Liver (tissue), 4 donors: ENCODE results near the gene RAMP3. TPM values are rescaled to one million over a fixed set of nuclear protein-coding genes. Genes with fewer than 3 reads are reported as not detected.

Source experiments
- polyA plus RNA-seq, 2 donors: library from polyadenylated mRNA; stranded (reverse) in 1 of 2; unstranded in 1 of 2; fragments of 200-250 nt in 1 of 2; fragments of >200 nt in 1 of 2; fragmentation: Nextera tagmentation in 1 of 2; extraction: Ambion mirVana in 1 of 2; gene quantifications; one replicate each; pipeline versions ENCODE4 v1.2.1 to v1.2.3, GENCODE V29; 2013 to 2015
- total RNA-seq, 2 donors: library from RNA; depleted of rRNA; stranded (reverse); fragments of >200 nt; gene quantifications; one replicate each; pipeline ENCODE4 v1.2.3, GENCODE V29; 2014
- donor health status: healthy.
- donor health status: healthy.
- donor health status: healthy.

The RAMP3 gene
- total and polyA plus RNA-seq, 4 donors, result 2.3 to 30.0 (median 22.2) TPM

Other genes starting within 250 kb of the RAMP3 start
- 1 to 10 TPM; 3.1 to 3.9 TPM for gene MYO1G, start 178.8 kb upstream of the RAMP3 start, total RNA-seq
- gene MYO1G, start 178.8 kb upstream of the RAMP3 start, polyA plus RNA-seq, result 1 to 10 TPM in 1 of 2 donors, under 1 TPM in 1; 0.56 to 1.1 TPM
- 10 to 100 TPM; 26.3 to 48.4 TPM for gene CCM2, start 157.6 kb upstream of the RAMP3 start, total RNA-seq
- 10 to 100 TPM; 46.6 to 65.0 TPM for gene CCM2, start 157.6 kb upstream of the RAMP3 start, polyA plus RNA-seq
- gene NACAD, start 68.8 kb upstream of the RAMP3 start, total RNA-seq, result under 1 TPM; 0.08 to 0.09 TPM
- gene NACAD, start 68.8 kb upstream of the RAMP3 start, polyA plus RNA-seq, result under 1 TPM; 0.03 to 0.14 TPM
- gene TBRG4, start 46.1 kb upstream of the RAMP3 start, total RNA-seq, result 10 to 100 TPM; 30.3 to 47.6 TPM
- gene TBRG4, start 46.1 kb upstream of the RAMP3 start, polyA plus RNA-seq, result 10 to 100 TPM; 35.6 to 40.9 TPM